H9 (cell line): Measurements from ENCODE around the gene MINDY4. TPM values are rescaled to one million over a fixed set of nuclear protein-coding genes. Genes with fewer than 3 reads are reported as not detected.

Experiments
- DNase-seq: peaks from one replicate; pipeline ENCODE4 v3.0.0-alpha.2; 2017
- H2AFZ ChIP-seq: one replicate; pipeline ENCODE4 v1.6.1; 2013; ENCODE audit warnings: mild to moderate bottlenecking, low read length, control low read depth, moderate library complexity
- H2AK5ac ChIP-seq: 2 replicates; pipeline ENCODE4 v1.6.1; 2013; ENCODE audit warnings: low read length, control low read depth, mixed read lengths; ENCODE audit not compliant: insufficient read length
- H2BK120ac ChIP-seq: one replicate; pipeline ENCODE4 v1.6.1; 2013; ENCODE audit warnings: low read depth, mild to moderate bottlenecking, low read length, control low read depth, inconsistent platforms; ENCODE audit not compliant: poor library complexity, severe bottlenecking
- H2BK12ac ChIP-seq: 2 replicates; pipeline ENCODE4 v1.6.1; 2013; ENCODE audit warnings: low read length, control low read depth, mixed read lengths, low read depth; ENCODE audit not compliant: insufficient read length
- H2BK15ac ChIP-seq: 2 replicates; pipeline ENCODE4 v1.6.1; 2013; ENCODE audit warnings: low read depth, low read length, control low read depth
- H2BK20ac ChIP-seq: one replicate; pipeline ENCODE4 v1.6.1; 2013; ENCODE audit warnings: low read depth, mild to moderate bottlenecking, low read length, control low read depth, inconsistent platforms; ENCODE audit not compliant: poor library complexity, severe bottlenecking
- H2BK5ac ChIP-seq: 2 replicates; pipeline ENCODE4 v1.6.1; 2013; ENCODE audit warnings: low read length, control low read depth, mixed read lengths; ENCODE audit not compliant: insufficient read length
- H3K14ac ChIP-seq: 2 replicates; pipeline ENCODE4 v1.6.1; 2013; ENCODE audit warnings: low read length, control low read depth; ENCODE audit not compliant: insufficient read depth
- H3K18ac ChIP-seq: 2 replicates; pipeline ENCODE4 v1.6.1; 2013; ENCODE audit warnings: low read depth, mild to moderate bottlenecking, mixed read lengths, low read length, control low read depth; ENCODE audit not compliant: insufficient read length
- H3K23ac ChIP-seq: 2 replicates; pipeline ENCODE4 v1.6.1; 2013; ENCODE audit warnings: low read length, control low read depth, mixed read lengths, low read depth; ENCODE audit not compliant: insufficient read length
- H3K23me2 ChIP-seq: 2 replicates; pipeline ENCODE4 v1.6.1; 2013; ENCODE audit warnings: low read depth, mild to moderate bottlenecking, mixed read lengths, low read length, control low read depth; ENCODE audit not compliant: insufficient read length, poor library complexity, severe bottlenecking
- H3K27ac ChIP-seq: 2 replicates; pipeline ENCODE4 v1.5.1; 2013; ENCODE audit warnings: low read length, control low read depth, mixed read lengths, low read depth; ENCODE audit not compliant: insufficient read length
- H3K27me3 ChIP-seq: 2 replicates; pipeline ENCODE4 v1.6.1; 2013; ENCODE audit warnings: low read length, control low read depth, inconsistent platforms; ENCODE audit not compliant: insufficient read depth
- H3K4ac ChIP-seq: 2 replicates; pipeline ENCODE4 v1.6.1; 2013; ENCODE audit warnings: low read depth, mild to moderate bottlenecking, control low read depth, inconsistent platforms, low read length, moderate library complexity
- H3K4me1 ChIP-seq: 2 replicates; pipeline ENCODE4 v1.6.1; 2013; ENCODE audit warnings: low read length, control low read depth, inconsistent platforms; ENCODE audit not compliant: insufficient read depth
- H3K4me2 ChIP-seq: 2 replicates; pipeline ENCODE4 v1.6.1; 2013; ENCODE audit warnings: low read length, control low read depth, mixed read lengths; ENCODE audit not compliant: insufficient read length, insufficient read depth
- H3K56ac ChIP-seq: 2 replicates; pipeline ENCODE4 v1.6.1; 2013; ENCODE audit warnings: low read depth, mild to moderate bottlenecking, mixed read lengths, low read length, control low read depth; ENCODE audit not compliant: insufficient read length
- H3K79me1 ChIP-seq: 2 replicates; pipeline ENCODE4 v1.6.1; 2013; ENCODE audit warnings: low read depth, mild to moderate bottlenecking, moderate library complexity, low read length, control low read depth, inconsistent platforms; ENCODE audit not compliant: insufficient read depth, poor library complexity, severe bottlenecking
- H3K79me2 ChIP-seq: 2 replicates; pipeline ENCODE4 v1.6.1; 2013; ENCODE audit warnings: low read length, control low read depth, inconsistent platforms; ENCODE audit not compliant: insufficient read depth
- H3K9ac ChIP-seq: 2 replicates; pipeline ENCODE4 v1.6.1; 2013; ENCODE audit warnings: low read length, control low read depth, mixed read lengths; ENCODE audit not compliant: insufficient read length; ENCODE audit errors: extremely low read depth
- H3K9me3 ChIP-seq: one replicate; pipeline ENCODE4 v1.6.1; 2013; ENCODE audit warnings: low read depth, low read length, inconsistent platforms; ENCODE audit not compliant: control insufficient read depth
- H3T11ph ChIP-seq: one replicate; pipeline ENCODE4 v1.6.1; 2013; ENCODE audit warnings: mild to moderate bottlenecking, low read length, control low read depth, inconsistent platforms
- H4K20me1 ChIP-seq: one replicate; pipeline ENCODE4 v1.6.1; 2013; ENCODE audit not compliant: control insufficient read depth, insufficient read length, insufficient read depth
- H4K5ac ChIP-seq: 2 replicates; pipeline ENCODE4 v1.6.1; 2013; ENCODE audit warnings: low read depth, mild to moderate bottlenecking, mixed read lengths, low read length, control low read depth; ENCODE audit not compliant: insufficient read length
- H4K8ac ChIP-seq: replicated peaks from 2 replicates; pipeline ENCODE4 v1.6.1; 2013; ENCODE audit warnings: low read length, control low read depth, mixed read lengths, low read depth; ENCODE audit not compliant: insufficient read length
- H4K91ac ChIP-seq: 2 replicates; pipeline ENCODE4 v1.6.1; 2013; ENCODE audit warnings: low read depth, mild to moderate bottlenecking, moderate library complexity, mixed read lengths, low read length, control low read depth; ENCODE audit not compliant: insufficient read length
- H3K27ac Mint-ChIP-seq, 3 experiments: 2 replicates in 2 of 3; 3 replicates in 1 of 3; pipeline ENCODE4 v1.8.0; 2020 to 2021; ENCODE audit warnings: mixed read lengths in 3 of 3, mild to moderate bottlenecking in 1 of 3, moderate library complexity in 1 of 3
- H3K27me3 Mint-ChIP-seq: 2 replicates; pipeline ENCODE4 v1.8.0; 2021; ENCODE audit warnings: low read depth, mild to moderate bottlenecking, moderate library complexity, mixed read lengths
- H3K36me3 Mint-ChIP-seq, 3 experiments: 2 replicates in 2 of 3; 3 replicates in 1 of 3; pipeline ENCODE4 v1.8.0; 2020 to 2021; ENCODE audit warnings: low read depth in 3 of 3, mixed read lengths in 3 of 3; ENCODE audit not compliant: insufficient read depth in 1 of 3
- H3K4me1 Mint-ChIP-seq, 2 experiments: 2 replicates each; pipeline ENCODE4 v1.8.0; 2020; ENCODE audit warnings: mixed read lengths in 2 of 2
- H3K4me3 Mint-ChIP-seq, 2 experiments: 2 replicates in 1 of 2; 3 replicates in 1 of 2; pipeline ENCODE4 v1.8.0; 2020 to 2021; ENCODE audit warnings: mild to moderate bottlenecking in 2 of 2, mixed read lengths in 2 of 2, moderate library complexity in 1 of 2
- H3K9me3 Mint-ChIP-seq, 2 experiments: 2 replicates in 1 of 2; 3 replicates in 1 of 2; pipeline ENCODE4 v1.8.0; 2020; ENCODE audit warnings: mild to moderate bottlenecking in 2 of 2, mixed read lengths in 2 of 2, moderate library complexity in 1 of 2
- WGBS: extraction: QIAGEN DNeasy Blood & Tissue Kit; methylation state at CpG from one replicate; pipeline ENCODE4 v1.1.7; 2013; ENCODE audit warnings: missing lambda C conversion rate, low lambda C conversion rate, mixed read lengths; ENCODE audit not compliant: insufficient read length; ENCODE audit errors: extremely low coverage; 5-methylcytosine and 5-hydroxymethylcytosine counted together
- total RNA-seq: library from RNA; stranded (reverse); gene quantifications from 2 replicates; pipeline ENCODE4 v1.2.1, GENCODE V29; 2021
- TF ChIP-seq, protein P1 (sequence below): fragments of 200-600 bp; sonication (generic); conservative IDR thresholded peaks from 3 replicates; pipeline ENCODE4 v1.8.0; 2021; ENCODE audit warnings: antibody characterized with exemption, mild to moderate bottlenecking

Gene MINDY4
- total RNA-seq, 1 experiment from 2014 or later = 3.1 TPM

DNA sequence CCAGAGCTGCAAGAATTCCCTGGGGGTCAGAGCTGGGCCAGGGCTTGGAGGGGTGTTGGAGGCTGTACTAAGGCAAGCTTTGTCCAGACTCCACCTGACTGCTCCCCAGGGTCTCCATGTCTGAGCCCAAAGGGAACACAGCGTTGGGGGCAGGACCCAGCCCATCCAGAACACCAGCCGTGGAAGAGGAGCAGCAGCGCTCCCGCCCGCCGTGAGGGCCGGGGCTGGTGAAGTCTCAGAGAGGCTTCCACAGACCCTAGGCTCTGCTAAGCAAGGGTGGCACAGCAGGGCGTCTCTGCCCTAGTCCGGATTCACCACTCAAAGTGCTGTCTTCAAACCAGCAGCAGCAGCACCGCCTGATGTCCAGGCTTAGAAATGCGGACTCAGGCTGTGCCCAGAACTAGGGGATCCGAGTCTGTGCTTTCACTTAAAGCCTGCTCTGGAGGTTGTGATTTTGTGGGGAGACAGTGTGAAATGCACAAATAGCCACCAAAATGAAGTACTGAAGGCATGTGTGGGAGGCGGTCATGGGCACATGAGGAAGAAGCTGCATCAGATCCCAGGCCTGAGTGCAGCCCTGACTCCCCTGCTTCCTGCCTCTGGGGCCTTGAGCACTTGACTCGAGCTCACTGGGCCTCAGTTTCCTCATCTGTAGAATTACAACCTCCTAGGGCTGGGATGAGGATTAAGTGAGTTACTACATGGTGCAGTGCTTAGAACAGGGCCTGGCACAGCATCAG, 123.8 kb downstream of the MINDY4 start:
- Histone ChIP-seq H3K23me2 (no peaks in the 10 kb centered on the region), H2BK120ac (no peak overlapping the region), H3K9ac (no peak overlapping the region), H4K91ac (no peak overlapping the region), H4K8ac (no peak overlapping the region), H2AK5ac (no peak overlapping the region), H2BK5ac (no peak overlapping the region), H3K27me3 (no peaks in the 10 kb centered on the region), H2BK15ac (no peak overlapping the region), H3K27ac (no peak overlapping the region), H3K18ac (no peak overlapping the region), H3K79me1 (no peaks in the 10 kb centered on the region), H3K14ac (no peak overlapping the region), H3K4me2 (no peak overlapping the region), H2AFZ (no peak overlapping the region), H3K23ac (no peak overlapping the region), H3K56ac (no peak overlapping the region), H2BK12ac (no peak overlapping the region), H3K79me2 (no peaks in the 10 kb centered on the region), H3K4me1 (no peaks in the 10 kb centered on the region), H4K5ac (no peak overlapping the region), H3K9me3 (no peaks in the 10 kb centered on the region), H4K20me1 (no peaks in the 10 kb centered on the region), H2BK20ac (no peak overlapping the region), H3K4ac (no peak overlapping the region), H3T11ph (no peak overlapping the region)
- TF ChIP-seq, protein P1, sequence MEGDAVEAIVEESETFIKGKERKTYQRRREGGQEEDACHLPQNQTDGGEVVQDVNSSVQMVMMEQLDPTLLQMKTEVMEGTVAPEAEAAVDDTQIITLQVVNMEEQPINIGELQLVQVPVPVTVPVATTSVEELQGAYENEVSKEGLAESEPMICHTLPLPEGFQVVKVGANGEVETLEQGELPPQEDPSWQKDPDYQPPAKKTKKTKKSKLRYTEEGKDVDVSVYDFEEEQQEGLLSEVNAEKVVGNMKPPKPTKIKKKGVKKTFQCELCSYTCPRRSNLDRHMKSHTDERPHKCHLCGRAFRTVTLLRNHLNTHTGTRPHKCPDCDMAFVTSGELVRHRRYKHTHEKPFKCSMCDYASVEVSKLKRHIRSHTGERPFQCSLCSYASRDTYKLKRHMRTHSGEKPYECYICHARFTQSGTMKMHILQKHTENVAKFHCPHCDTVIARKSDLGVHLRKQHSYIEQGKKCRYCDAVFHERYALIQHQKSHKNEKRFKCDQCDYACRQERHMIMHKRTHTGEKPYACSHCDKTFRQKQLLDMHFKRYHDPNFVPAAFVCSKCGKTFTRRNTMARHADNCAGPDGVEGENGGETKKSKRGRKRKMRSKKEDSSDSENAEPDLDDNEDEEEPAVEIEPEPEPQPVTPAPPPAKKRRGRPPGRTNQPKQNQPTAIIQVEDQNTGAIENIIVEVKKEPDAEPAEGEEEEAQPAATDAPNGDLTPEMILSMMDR = peak; percentile 49
- H3K27me3 Mint-ChIP-seq = peaks cover 7% of the 10 kb centered on the region; the same call in 1 of the 2 replicates
- no peak overlapping the region for H3K4me3 Mint-ChIP-seq
- no peaks in the 10 kb centered on the region; a peak in 1 of 5 replicates for H3K9me3 Mint-ChIP-seq
- no peak overlapping the region for H3K27ac Mint-ChIP-seq
- no peak for DNase-seq
- no peaks in the 10 kb centered on the region for H3K36me3 Mint-ChIP-seq
- WGBS = no CpG with 5 or more reads among the region's 14 CpGs
- H3K4me1 Mint-ChIP-seq = peaks cover 4 to 13% of the 10 kb centered on the region in 2 experiments; a peak in 3 of 4 replicates
